NCI-H2227 (cell line): ENCODE measurements around the gene TMEM232.
"Not testable (repeated sequence)": the region's sequence is repeated elsewhere in the genome, so short reads cannot be mapped to it uniquely, and the experiment has no call there.

Source experiments
- DNase-seq: peaks from one replicate; lab custom pipeline; 2025; ENCODE audit not compliant: unreplicated experiment; lab: John Stamatoyannopoulos, UW

Gene TMEM232

DNA sequence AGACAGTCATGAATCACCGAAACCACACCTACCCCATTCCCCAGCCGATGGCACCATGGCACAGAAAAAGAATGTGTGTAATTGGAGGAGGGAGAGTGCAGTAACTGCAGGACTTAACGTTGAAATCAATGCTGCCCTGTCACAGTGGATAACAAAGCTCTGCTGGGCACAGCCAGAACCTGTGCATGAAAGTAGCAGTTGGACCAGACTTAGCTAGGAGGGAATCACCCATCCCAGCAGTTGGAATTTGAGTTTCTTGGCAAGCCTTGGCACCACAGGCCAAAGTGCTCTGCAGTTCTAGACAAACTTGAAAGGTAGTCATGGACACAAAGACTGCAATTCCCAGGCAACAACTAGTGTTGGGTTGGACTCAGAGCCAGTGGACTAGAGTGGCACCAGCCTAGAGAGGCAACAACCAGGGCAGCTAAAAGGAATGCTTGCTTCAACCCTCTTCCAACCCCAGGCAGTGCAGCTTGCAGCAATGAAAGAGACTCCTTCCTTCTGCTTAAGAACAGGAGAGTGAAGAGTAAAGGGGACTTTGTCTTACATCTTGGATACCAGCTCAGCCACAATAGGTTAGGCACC lies 19.1 kb downstream of the TMEM232 start:
- DNase-seq: no peak

DNA sequence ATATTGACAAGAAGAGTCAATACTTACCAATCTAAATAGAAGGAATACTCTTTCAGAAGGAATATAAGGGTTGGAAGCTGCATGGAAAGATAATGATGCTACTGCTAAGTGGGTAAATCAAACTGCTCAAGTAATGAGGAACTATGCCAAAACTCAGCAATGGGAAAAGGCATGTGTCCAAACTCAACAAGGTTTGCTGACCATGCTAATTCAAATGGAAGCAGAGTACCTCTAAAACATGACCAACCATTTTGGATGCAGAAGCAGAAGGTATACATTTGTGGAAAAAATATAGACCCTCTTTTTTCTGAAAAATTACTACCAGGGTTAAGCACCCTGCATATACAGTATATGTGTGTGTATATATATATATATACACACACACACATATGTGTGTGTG lies 21.1 kb downstream of the TMEM232 start:
- no peak for DNase-seq

DNA sequence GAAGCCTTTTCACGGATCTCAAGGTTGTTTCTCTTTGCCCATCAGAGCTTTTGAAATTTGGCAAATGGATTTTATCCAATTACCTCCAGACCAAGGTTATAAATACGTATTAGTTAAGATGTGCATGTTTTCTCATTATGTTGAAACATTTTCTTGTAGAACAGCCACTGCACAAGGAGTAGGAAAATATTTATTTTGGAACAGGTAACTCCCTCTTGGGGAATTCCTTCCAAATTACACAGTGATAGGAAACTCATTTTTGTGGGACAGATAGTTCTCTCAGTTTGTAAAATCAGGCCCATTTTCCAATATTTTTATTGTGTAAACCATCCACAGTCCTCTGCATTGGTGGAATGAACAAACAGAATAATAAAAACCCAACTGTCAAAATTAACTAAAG lies 23.0 kb downstream of the TMEM232 start:
- no peak for DNase-seq

DNA sequence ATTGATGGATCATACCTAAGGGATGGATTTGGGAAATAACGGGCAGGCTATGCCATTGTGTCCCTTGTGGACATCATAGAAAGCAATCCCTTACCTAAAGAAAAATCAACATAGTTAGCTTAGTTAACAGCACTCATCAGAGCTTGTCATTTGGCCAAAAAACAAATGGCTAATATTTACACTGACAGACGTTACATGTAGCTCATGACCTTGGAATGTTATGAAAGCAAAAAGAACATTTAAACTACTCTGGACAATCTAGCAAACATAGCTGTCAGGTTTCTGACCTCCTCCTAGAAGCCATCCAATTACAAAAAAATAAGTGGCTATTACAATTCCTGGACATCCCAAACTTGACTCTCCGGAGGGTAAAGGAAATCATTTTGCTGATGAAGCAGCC lies 23.8 kb downstream of the TMEM232 start:
- no peak for DNase-seq

DNA sequence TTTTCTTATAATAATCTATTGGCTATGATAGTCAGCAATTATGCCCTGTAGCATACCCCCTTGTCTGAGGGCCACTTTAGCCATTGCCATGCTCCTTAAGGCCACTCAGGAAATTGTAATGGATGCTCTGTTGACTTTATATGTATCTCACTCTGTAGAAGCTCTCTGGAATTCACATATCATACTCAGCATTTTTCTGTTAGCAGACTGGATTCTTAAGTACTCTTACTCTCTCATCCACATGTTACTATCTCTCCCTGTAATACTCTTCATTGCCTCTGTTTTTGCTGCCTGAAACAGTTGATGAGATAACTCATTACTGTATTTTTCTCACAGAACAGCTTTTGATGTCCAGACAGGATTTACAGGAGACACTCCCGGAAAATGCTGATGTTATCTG lies 24.2 kb downstream of the TMEM232 start:
- no peak for DNase-seq

DNA sequence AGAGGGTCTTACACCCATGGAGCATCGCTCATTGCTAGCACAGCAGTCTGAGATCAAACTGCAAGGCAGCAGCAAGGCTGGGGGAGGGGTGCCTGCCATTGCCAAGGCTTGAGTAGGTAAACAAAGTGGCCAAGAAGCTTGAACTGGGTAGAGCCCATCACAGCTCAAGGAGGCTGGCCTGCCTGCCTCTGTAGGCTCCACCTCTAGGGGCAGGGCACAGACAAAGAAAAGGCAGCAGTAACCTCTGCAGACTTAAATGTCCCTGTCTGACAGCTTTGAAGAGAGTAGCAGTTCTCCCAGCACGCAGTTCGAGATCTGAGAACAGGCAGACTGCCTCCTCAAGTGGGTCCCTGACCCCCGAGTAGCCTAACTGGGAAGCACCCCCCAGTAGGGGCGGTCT lies 33.8 kb downstream of the TMEM232 start:
- DNase-seq: not testable (repeated sequence)

DNA sequence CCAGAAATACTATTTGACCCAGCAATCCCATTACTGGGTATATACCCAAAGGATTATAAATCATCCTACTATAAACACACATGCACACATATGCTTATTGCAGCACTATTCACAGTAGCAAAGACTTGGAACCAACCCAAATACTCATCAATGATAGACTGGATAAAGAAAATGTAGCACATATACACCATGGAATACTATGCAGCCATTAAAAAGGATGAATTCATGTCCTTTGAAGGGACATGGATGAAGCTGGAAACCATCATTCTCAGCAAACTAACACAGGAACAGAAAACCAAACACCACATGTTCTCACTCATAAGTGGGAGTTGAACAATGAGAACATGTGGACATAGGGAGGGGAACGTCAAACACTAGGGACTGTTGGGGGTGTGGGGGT lies 35.9 kb downstream of the TMEM232 start:
- not testable (repeated sequence) for DNase-seq

DNA sequence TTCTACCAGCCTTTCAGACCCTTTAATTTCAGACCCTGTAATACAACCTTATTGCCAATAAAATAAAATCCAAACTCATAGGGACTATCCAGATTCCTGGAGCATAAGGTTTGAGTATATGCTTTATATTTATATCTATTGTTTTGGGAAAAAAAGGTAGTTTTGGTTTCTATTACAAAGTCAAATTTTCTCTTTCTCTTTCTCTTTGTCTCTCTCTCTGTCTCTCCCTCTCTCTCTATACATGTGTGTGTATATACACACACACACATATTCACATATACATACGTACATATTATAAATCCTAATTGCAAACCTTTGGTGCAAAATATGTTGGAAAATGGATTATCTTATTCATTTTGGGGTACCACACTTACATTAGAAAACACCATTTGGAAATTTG lies 39.0 kb downstream of the TMEM232 start:
- DNase-seq: no peak

DNA sequence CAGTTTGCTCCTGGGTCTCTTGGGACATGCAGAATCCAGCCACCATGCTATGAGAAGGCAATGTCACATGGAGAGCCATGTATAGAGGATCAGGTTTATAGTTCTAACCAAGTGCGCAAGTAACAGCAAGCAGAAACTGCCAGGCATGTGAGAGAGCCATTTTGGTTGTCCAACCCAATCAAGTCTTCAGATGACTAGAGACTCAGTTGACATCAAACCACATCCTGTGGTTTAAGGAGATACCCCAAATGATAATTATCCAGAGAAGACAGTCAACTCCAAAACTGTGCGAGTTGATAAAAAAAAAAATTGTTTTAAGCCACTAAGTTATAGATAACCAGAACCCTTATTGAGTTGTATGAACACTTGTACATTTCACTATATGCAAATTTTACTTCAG lies 40.2 kb downstream of the TMEM232 start:
- DNase-seq: no peak

DNA sequence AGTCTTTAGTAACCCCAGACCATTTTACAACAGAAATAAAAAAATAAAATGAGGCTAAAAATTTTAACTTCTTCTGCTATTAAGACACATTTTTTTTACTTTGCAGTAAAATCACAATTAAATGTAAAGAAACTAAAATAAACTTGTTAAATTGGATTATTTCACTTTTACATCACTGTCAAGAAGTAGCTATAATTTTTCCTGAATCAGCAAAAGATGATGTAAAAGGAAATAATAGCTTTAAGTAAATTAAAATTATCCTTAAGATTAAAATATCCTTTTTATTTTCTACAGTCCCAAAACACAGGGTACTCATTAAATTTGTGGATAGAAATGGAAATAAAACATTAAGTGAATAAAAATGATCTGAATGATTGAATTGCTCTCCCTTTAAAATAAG lies 44.5 kb downstream of the TMEM232 start:
- no peak for DNase-seq

DNA sequence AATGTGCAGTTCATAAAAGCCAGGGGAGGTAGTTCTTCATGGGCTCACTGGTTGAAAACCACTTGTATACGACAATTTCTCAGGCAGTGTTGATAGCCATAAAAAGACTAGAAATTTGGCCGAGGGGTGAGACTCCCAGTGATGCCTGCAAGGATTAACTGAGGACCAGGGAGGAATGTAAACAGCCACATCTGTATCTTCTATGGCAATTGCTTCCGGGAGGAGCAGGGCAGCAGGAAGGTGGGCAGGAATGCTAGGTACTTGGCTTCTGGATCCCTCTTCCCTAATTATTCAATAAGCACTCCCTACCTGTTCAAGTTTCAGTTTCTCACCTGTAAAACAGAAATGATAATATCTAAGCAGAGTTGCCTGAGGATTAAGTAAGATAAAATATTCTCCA lies 45.4 kb downstream of the TMEM232 start:
- no peak for DNase-seq

DNA sequence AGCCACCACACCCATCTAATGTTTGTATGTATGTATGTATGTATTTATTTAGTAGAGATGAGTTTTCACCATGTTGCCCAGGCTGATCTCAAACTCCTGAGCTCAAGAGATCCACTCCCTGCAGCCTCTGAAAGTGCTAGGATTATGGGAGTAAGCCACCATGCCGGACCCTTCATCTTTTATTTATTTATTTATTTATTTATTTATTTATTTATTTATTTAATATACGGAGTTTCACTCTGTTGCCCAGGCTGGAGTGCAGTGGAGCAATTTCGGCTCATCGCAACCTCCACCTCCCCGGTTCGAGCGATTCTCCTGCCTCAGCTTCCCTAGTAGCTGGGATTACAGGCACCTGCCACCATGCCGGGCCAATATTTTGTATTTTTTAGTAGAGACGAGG lies 49.9 kb downstream of the TMEM232 start:
- not testable (repeated sequence) for DNase-seq

DNA sequence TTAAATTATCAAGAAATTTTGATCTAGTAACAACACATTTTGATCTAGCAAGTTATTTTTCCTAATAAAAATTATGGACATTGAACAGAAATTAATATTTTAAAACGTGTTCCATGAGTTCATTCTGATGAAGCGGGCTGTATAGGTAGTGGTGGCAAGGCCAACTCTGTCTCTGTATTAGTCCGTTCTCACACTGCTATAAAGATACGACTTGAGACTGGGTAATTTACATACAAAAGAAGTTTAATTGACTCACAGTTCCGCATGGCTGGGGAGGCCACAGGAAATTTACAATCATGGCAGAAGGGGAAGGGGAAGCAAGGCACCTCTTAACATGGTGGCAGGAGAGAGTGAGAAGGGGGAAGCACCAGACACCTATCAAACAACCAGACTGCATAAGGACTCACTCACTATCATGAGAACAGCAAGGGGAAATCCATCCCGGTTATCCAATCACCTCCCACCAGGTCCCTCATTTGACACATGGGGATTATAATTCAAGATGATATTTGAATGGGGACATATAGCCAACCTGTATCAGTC lies 61.2 kb downstream of the TMEM232 start:
- DNase-seq: no peak

DNA sequence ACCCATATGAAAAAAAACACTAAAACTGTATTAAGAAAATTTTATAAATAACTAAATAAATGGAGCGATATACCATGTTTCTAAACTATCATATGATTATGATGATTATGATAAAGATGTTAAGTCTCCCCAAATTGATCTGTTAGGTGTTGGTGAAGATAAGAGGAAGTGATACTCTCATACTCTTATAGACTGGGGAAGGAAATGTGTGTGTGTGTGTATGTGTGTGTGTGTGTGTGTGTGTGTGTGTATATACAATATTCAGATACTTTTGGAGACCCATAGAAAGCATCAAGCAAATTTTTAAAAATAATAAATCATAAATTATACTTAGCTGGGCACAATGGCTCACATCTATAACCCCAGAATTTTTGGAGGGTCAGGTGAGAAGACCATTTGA lies 62.9 kb downstream of the TMEM232 start:
- DNase-seq: no peak

DNA sequence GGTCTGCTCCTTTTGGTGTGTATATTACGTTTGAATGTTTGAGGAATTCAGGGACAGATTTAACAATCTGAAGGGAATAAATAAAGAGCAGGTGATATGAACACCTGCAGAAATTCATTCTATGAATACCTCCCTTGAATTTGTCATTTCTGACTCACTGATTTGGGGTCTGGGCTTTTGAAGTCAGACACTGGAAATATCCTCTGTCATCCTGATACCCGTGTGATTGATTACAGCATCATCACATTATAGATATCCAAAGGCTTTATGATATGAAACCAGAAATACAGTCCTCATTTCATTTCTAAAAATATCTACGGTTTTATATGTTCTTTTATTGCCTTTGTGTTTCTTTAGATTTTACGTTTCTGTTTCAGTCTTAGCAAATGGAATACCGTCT lies 68.5 kb downstream of the TMEM232 start:
- DNase-seq: no peak

DNA sequence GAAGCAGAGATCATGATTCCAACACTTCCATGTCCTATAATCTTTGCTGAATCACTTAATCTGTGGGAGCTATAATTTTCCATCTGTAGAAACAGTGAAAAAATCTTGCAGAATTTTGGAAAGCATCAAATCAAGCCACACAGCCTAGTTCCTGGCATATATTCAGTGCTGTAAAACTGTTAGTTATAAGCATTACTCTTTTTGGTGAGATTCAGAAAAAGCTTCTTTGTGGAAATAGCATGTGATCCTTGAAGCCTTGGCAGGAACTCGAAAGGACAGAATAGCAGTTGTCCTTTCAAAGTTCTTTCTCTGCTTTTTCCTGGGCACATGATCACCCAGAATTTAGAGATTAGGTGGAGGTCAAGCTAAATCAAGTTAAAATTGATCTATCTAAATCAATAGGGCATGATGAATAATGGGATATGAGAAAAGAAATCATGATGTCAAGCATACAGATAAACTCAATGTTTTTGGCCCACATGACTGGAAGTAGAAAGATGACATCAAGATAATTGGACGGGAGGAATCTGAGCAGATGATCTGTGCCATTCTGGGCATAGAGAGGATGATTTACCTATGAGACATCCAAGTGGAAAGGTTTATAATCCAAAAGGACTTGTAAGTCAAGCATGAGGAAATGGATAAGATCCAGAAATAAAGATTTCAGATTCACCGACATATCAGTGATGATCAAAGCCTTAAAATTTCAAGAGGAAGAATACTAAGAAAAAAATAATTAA lies 73.1 kb downstream of the TMEM232 start:
- DNase-seq: no peak

DNA sequence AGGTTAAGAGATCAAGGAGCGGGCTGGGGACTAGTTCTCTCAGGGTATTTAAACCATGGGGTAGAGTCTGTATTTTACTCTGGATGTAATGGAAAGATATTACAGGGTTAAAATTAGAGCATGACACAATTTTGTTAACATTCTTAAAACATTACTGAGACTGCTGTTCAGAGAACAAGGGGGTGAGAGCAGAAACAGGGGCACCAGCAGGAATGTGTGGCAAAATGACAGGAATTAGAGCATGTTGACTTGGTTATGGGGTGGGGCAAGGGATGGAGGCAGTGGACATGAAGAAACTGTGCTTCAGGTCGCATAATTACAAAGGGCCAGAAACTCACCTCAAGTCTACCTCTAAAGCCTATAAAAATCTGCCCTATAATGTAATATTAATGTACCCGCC lies 75.0 kb downstream of the TMEM232 start:
- no peak for DNase-seq

DNA sequence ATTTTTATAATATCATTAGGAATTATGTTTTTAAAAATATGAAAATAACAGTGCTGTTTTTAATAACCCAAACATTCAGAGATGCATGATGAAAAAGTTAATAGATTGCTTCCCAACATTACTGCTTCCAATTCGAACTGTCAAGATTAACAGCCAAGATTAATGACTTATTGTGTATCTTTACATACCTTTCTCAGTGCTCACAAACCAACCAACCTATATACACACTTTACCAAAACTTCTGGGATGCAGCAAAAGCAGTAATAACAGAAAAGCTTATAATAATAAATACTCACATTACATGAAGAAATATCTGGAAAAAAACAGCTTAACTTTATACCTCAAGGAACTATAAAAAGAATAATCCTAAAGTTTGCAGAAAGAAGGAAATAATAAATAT lies 82.1 kb downstream of the TMEM232 start:
- no peak for DNase-seq

DNA sequence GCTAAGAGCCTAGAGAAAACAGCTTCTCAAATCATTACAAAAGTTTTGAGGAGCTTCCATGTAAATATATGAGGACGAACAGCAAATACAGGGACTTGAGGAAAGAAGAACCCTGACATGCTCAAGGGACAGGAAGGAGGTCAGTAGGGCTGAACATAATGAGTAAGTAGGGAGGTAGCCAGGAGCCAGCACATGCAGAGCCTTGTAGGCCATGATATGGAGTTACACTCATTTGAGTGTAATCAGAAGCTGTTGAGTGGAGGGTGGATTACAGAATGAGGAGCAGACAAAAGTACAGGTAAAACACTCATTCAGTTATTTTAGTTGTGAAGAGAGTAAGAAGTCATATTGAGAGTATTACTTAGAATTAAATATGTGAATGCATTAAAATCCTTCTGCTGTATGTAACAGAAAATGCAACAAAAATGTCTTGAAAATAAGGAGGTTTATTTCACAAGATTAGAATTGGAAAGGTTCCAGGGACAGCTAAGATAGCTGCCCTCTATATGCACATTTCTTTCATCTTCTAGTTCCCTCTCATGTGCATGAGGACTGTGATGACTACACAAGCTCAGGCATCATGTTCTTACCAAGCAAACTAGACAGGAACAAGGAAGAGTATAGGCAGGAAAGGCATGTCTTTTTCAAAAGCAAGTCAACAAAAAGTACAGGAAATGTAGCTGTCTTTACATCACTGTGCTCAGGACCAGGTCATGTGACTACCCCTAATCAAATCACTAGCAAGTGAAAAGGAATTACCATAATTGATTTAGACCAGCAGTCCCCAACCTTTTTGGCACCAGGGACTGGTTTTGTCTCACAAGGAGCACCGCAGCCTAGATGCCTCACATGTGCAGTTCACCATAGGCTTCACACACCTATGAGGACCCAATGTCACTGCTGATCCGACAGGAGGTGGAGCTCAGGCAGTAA lies 87.2 kb downstream of the TMEM232 start:
- DNase-seq: no peak

DNA sequence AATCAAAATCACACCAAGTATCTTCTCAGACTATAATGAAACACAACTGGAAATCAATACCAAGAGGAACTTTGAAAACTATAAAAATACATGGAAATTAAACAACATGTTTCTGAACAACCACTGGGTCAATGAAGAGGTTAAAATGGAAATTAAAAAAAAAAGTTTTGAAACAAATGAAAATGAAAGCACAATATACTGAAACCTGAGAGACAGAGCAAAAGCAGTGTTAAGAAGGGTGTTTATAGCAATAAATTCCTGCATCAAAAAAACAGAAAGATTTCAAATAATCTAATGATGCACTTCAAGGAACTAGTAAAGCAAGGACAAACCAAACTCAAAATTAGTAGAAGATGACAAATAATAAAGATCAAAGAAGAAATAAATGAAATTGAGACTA lies 92.0 kb downstream of the TMEM232 start:
- DNase-seq: no peak

DNA sequence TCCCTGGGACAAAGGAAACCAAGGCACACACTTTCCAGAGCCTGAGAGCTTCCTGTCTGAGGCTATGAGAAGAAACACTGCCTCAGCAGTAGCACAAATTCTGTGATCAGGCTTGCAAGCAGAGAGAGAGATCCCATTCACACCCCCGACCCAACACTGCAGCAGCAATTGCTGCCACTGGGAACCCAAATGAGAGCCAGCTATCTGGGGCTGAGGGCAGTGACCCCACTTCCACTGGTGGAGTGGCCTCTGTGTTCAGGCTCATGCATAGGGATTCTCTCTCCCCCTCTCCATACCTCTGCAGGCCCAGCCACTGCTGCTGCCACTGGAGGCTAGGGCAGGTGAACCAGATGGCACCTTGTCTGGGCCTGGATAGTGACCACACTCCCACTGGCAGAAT lies 95.2 kb downstream of the TMEM232 start:
- no peak for DNase-seq

DNA sequence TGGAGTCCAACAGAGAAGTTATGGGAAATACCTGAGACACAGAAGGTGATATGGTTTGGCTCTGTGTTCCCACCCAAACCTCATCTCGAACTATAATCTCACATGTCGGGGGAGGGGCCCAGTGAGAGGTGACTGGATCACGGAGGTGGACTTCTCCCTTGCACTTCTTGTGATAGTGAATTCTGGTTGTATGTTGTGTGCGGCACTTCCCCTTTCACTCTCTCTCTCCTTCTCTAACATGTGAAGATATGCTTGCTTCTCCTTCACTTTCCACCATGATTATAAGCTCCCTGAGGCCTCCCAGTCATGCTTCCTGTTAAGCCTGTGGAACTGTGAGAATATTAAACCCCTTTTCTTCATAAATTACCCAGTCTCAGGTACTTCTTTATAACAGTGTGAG lies 96.1 kb downstream of the TMEM232 start:
- no peak for DNase-seq
